IMR-90 (cell line): ENCODE measurements around the gene DOCK2. TPM values are rescaled to one million over a fixed set of nuclear protein-coding genes. Genes with fewer than 3 reads are reported as not detected.

Experiments used
- ATAC-seq: fragments of 200-7000 bp; cut with Tn5 transposase; 2 replicates; pipeline ENCODE4 v1.9.1; 2020; ENCODE audit warnings: low read depth, mild to moderate bottlenecking, moderate library complexity
- BruUV-seq: library from RNA; stranded (reverse); fragments of 400-500 nt; replicated peaks from 2 replicates; lab custom pipeline; 2021; lab: Mats Ljungman, UMichigan
- CTCF ChIA-PET: fragments of 300-600 bp; formaldehyde crosslinking; extraction: SDS; loops from one replicate; lab custom pipeline; 2021; ENCODE audit warnings: antibody characterized with exemption; lab: Yijun Ruan, JAX
- POLR2A ChIA-PET: fragments of 300-600 bp; sonication (Branson Sonifier 250); formaldehyde crosslinking; loops from one replicate; lab custom pipeline; 2022; ENCODE audit warnings: antibody characterized with exemption; ENCODE audit not compliant: unreplicated experiment; lab: Charles Lee
- DNase-seq: peaks from one replicate; pipeline ENCODE4 v3.0.0; 2013
- H2AFZ ChIP-seq: replicated peaks from 2 replicates; pipeline ENCODE3; 2013; ENCODE audit warnings: low read length, mild to moderate bottlenecking; ENCODE audit not compliant: poor library complexity
- H2AK5ac ChIP-seq: 2 replicates; pipeline ENCODE4 v1.6.1; 2013; ENCODE audit warnings: low read depth, low read length, inconsistent platforms
- H2AK9ac ChIP-seq: replicated peaks from 2 replicates; pipeline ENCODE3; 2013; ENCODE audit warnings: mild to moderate bottlenecking, low read depth, low read length, moderate library complexity; ENCODE audit not compliant: poor library complexity
- H2BK120ac ChIP-seq: 2 replicates; pipeline ENCODE4 v1.6.1; 2013; ENCODE audit warnings: low read depth, low read length, inconsistent platforms
- H2BK15ac ChIP-seq: 3 replicates; pipeline ENCODE4 v1.6.1; 2013; ENCODE audit warnings: low read depth, low read length, inconsistent platforms
- H2BK20ac ChIP-seq: 2 replicates; pipeline ENCODE4 v1.6.1; 2013; ENCODE audit warnings: low read depth, mild to moderate bottlenecking, inconsistent platforms, low read length, moderate library complexity
- H2BK5ac ChIP-seq: 2 replicates; pipeline ENCODE4 v1.6.1; 2013; ENCODE audit warnings: mild to moderate bottlenecking, low read depth, low read length, inconsistent platforms; ENCODE audit not compliant: poor library complexity, severe bottlenecking
- H3K14ac ChIP-seq: replicated peaks from 2 replicates; pipeline ENCODE4 v1.6.1; 2013; ENCODE audit warnings: low read depth, low read length, inconsistent platforms
- H3K18ac ChIP-seq: 2 replicates; pipeline ENCODE4 v1.6.1; 2013; ENCODE audit warnings: low read depth, low read length, control low read depth
- H3K23ac ChIP-seq: 2 replicates; pipeline ENCODE4 v1.6.1; 2013; ENCODE audit warnings: low read depth, low read length, inconsistent platforms
- H3K27ac ChIP-seq: 2 replicates; pipeline ENCODE4 v1.5.1; 2013; ENCODE audit warnings: mild to moderate bottlenecking, control low read depth, low read length; ENCODE audit not compliant: insufficient read depth
- H3K27me3 ChIP-seq: 2 replicates; pipeline ENCODE4 v1.6.1; 2013; ENCODE audit warnings: low read length; ENCODE audit not compliant: control insufficient read depth, insufficient read depth
- H3K36me3 ChIP-seq: 2 replicates; pipeline ENCODE4 v1.6.1; 2013; ENCODE audit warnings: low read length, mixed read lengths; ENCODE audit not compliant: control insufficient read depth, insufficient read depth
- H3K4ac ChIP-seq: 2 replicates; pipeline ENCODE4 v1.6.1; 2013; ENCODE audit warnings: low read depth, low read length, inconsistent platforms
- H3K4me1 ChIP-seq: 2 replicates; pipeline ENCODE4 v1.6.1; 2013; ENCODE audit warnings: low read length, mixed read lengths; ENCODE audit not compliant: control insufficient read depth, insufficient read depth
- H3K4me2 ChIP-seq: 2 replicates; pipeline ENCODE4 v1.6.1; 2013; ENCODE audit warnings: low read depth, mild to moderate bottlenecking, control low read depth, low read length, moderate library complexity
- H3K4me3 ChIP-seq: 2 replicates; pipeline ENCODE4 v1.5.1; 2013; ENCODE audit warnings: low read depth, mild to moderate bottlenecking, control low read depth, low read length, moderate library complexity; ENCODE audit not compliant: insufficient read depth
- H3K56ac ChIP-seq: 2 replicates; pipeline ENCODE4 v1.6.1; 2013; ENCODE audit warnings: low read length, inconsistent platforms; ENCODE audit not compliant: insufficient read depth; ENCODE audit errors: extremely low read depth
- H3K79me1 ChIP-seq, 2 experiments: 2 replicates each; pipeline ENCODE4 v1.6.1; 2013; ENCODE audit warnings: low read length in 2 of 2, inconsistent platforms in 1 of 2, low read depth in 1 of 2
- H3K9ac ChIP-seq: 2 replicates; pipeline ENCODE4 v1.6.1; 2013; ENCODE audit warnings: low read depth, low read length, control low read depth
- H3K9me1 ChIP-seq: 2 replicates; pipeline ENCODE4 v1.6.1; 2013; ENCODE audit warnings: low read length, inconsistent platforms; ENCODE audit not compliant: insufficient read depth
- H3K9me3 ChIP-seq: 2 replicates; pipeline ENCODE4 v1.6.1; 2013; ENCODE audit warnings: low read length; ENCODE audit not compliant: control insufficient read depth, insufficient read depth
- H4K20me1 ChIP-seq: 2 replicates; pipeline ENCODE4 v1.6.1; 2013; ENCODE audit warnings: low read length, inconsistent platforms; ENCODE audit not compliant: insufficient read depth
- H4K5ac ChIP-seq: 2 replicates; pipeline ENCODE4 v1.6.1; 2013; ENCODE audit warnings: mild to moderate bottlenecking, low read depth, low read length, control low read depth
- H4K8ac ChIP-seq, 2 experiments: 2 replicates each; pipeline ENCODE4 v1.6.1; 2013; ENCODE audit warnings: low read depth in 2 of 2, low read length in 2 of 2, control low read depth in 1 of 2, inconsistent platforms in 1 of 2
- H4K91ac ChIP-seq: 2 replicates; pipeline ENCODE4 v1.6.1; 2013; ENCODE audit warnings: low read depth, low read length, inconsistent platforms; ENCODE audit not compliant: insufficient read depth
- RAD21 ChIP-seq: IDR thresholded peaks from 2 replicates; pipeline ENCODE4 v1.6.1; 2012; ENCODE audit warnings: low read length, improper control_type of control experiment
- WGBS, 2 experiments: methylation state at CpG; one replicate each; pipeline versions ENCODE4 v1.1.5 to v1.1.7; 2013; ENCODE audit warnings: missing lambda C conversion rate in 2 of 2; ENCODE audit not compliant: insufficient read length in 1 of 2; ENCODE audit errors: extremely low coverage in 2 of 2; 5-methylcytosine and 5-hydroxymethylcytosine counted together
- dilution Hi-C: fragments of 300-500 bp; cut with HindIII; formaldehyde crosslinking; loops from one replicate; pipeline ENCODE4 v1.14.3; 2018; ENCODE audit warnings: low sequenced_read_pairs; ENCODE audit not compliant: unreplicated experiment
- in situ Hi-C: fragments of 300-500 bp; cut with MboI; formaldehyde crosslinking; loops from 3 replicates; pipeline ENCODE4 v1.14.3; 2019; ENCODE audit warnings: low sequenced_read_pairs, inconsistent platforms, mixed read lengths
- intact Hi-C: fragments of 100-400 bp; cut with micrococcal nuclease; formaldehyde crosslinking; loops from 2 replicates; pipeline ENCODE4 v1.10.0; 2022
- polyA plus RNA-seq, 3 experiments: library from polyadenylated mRNA; depleted of rRNA; stranded (reverse); fragments of >200 nt; gene quantifications; 2 replicates each; pipeline ENCODE4 v1.2.3, GENCODE V29; 2012; ENCODE audit warnings: low replicate concordance in 1 of 3
- total RNA-seq: library from RNA; depleted of rRNA; stranded (reverse); fragments of >200 nt; gene quantifications from 2 replicates; pipeline ENCODE4 v1.2.3, GENCODE V29; 2012

Gene DOCK2
- total and polyA plus RNA-seq, 2 of the 4 experiments (the other 2 are of a cell fraction): 0.72 to 3.0 TPM

GRCh38 chr5:170046241-170046640 lies 409.2 kb downstream of the DOCK2 start:
- BruUV-seq: no TSS peak
- CTCF ChIA-PET: no interaction called here
- H2BK5ac ChIP-seq: no peak overlapping the region
- intact Hi-C loops: no loop called here
- no peaks in the 10 kb centered on the region for H3K36me3 ChIP-seq
- H2BK20ac ChIP-seq: no peak overlapping the region
- H3K18ac ChIP-seq: no peak overlapping the region
- H4K8ac ChIP-seq: no peak overlapping the region
- no peak overlapping the region for H3K4ac ChIP-seq
- no peaks in the 10 kb centered on the region for H3K79me1 ChIP-seq
- H3K27ac ChIP-seq: no peak overlapping the region
- H3K9me3 ChIP-seq: no peaks in the 10 kb centered on the region
- H3K4me3 ChIP-seq: no peak overlapping the region
- H3K9ac ChIP-seq: no peak overlapping the region
- H4K91ac ChIP-seq: no peak overlapping the region
- ATAC-seq (no peak), DNase-seq (no peak)
- H2AFZ ChIP-seq: no peak overlapping the region
- no peak overlapping the region for H3K23ac ChIP-seq
- peaks cover 4% of the 10 kb centered on the region; the same call in 1 of the 2 replicates for H3K27me3 ChIP-seq
- H3K4me2 ChIP-seq: no peak overlapping the region
- no peak overlapping the region for H2AK5ac ChIP-seq
- no peak overlapping the region for H2BK120ac ChIP-seq
- in situ Hi-C loops: no loop called here
- no peak overlapping the region for H2BK15ac ChIP-seq
- H3K14ac ChIP-seq: no peak overlapping the region
- H4K20me1 ChIP-seq: no peaks in the 10 kb centered on the region
- POLR2A ChIA-PET: no interaction called here
- TF ChIP-seq RAD21: no peak
- no peak overlapping the region for H3K56ac ChIP-seq
- H4K5ac ChIP-seq: no peak overlapping the region
- H2AK9ac ChIP-seq: no peak overlapping the region
- no peaks in the 10 kb centered on the region for H3K4me1 ChIP-seq
- WGBS, 2 experiments: no CpG with 5 or more reads among the region's 3 CpGs
- dilution Hi-C loops: no loop called here
- H3K9me1 ChIP-seq: no peaks in the 10 kb centered on the region
